ENCODE data around the gene UBE2Q1.
A peak's percentile ranks its signal among the peaks of the same experiment; 100 is the strongest.

DNA sequence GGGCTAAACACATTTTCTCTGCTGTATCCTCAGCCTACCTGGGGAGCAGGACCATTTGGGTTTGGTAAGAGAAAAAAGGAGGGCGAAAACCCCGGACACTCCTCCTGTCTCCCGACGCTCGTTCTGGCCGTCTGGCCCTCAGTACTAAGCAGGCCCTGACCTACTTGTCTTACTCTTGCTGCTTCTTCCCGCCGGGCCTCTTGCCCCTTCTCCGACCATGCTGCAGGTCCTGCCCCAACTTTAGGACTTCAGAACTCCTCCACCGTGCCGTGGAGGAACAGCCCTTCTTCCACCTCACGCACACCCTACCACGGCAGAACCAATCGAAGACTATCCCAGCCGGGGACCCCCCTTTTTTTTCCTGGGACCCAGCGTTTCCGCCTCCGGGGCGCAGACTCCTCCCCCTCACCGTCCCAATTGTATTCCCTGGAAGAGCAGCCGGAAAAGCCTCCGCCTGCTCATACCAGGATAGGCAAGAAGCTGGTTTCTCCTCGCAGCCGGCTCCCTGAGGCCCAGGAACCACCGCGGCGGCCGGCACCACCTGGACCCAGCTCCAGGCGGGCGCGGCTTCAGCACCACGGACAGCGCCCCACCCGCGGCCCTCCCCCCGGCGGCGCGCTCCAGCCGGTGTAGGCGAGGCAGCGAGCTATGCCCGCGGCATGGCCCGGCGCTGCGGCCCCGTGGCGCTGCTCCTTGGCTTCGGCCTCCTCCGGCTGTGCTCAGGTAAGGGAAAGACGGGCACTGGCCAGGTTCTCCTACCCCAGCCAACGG is 9.1 kb upstream of the UBE2Q1 start, which contains the start of gene CHRNB2:
- TF ChIP-seq ATF3 (CRISPR knock-in tag; conservative IDR thresholded peaks at IDR 0.05) (no peak), USF2 (CRISPR knock-in tag; IDR thresholded peaks at IDR 0.05) (peak; percentile 71), CREM (CRISPR knock-in tag; IDR thresholded peaks at IDR 0.05) (peak; percentile 92), ATF2 (CRISPR knock-in tag; IDR thresholded peaks at IDR 0.05; ENCODE audit: borderline replicate concordance, low read depth) (no peak), JUN (CRISPR knock-in tag; IDR thresholded peaks at IDR 0.05) (peak; percentile 96), CTCF (IDR thresholded peaks at IDR 0.05) (no peak)
- TF ChIP-seq, protein P1, sequence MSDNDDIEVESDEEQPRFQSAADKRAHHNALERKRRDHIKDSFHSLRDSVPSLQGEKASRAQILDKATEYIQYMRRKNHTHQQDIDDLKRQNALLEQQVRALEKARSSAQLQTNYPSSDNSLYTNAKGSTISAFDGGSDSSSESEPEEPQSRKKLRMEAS (CRISPR knock-in tag; IDR thresholded peaks at IDR 0.05): peak; percentile 93

Measured in WTC11 (cell line).